ENCODE data around the gene YEATS4.

YEATS4 gene

GRCh38 chr12:69425417-69425816 is 65.9 kb downstream of the YEATS4 start:
- Mint-ChIP-seq H3K9me3 (no peaks in the 10 kb centered on the region), H3K4me1 (ENCODE audit: low read depth) (no peaks in the 10 kb centered on the region), H3K36me3 (ENCODE audit: low read depth) (no peaks in the 10 kb centered on the region), H3K4me3 (no peak overlapping the region), H3K27me3 (no peaks in the 10 kb centered on the region), H3K27ac (no peak overlapping the region)
- DNase-seq, result no peak

GRCh38 chr12:69428351-69429073 is 69.0 kb downstream of the YEATS4 start:
- Mint-ChIP-seq H3K27me3 (no peaks in the 10 kb centered on the region), H3K27ac (no peak overlapping the region), H3K4me3 (no peak overlapping the region), H3K36me3 (ENCODE audit: low read depth) (no peaks in the 10 kb centered on the region), H3K9me3 (no peaks in the 10 kb centered on the region), H3K4me1 (ENCODE audit: low read depth) (no peaks in the 10 kb centered on the region)
- no peak for DNase-seq

GRCh38 chr12:69430942-69431590 is 71.5 kb downstream of the YEATS4 start:
- no peaks in the 10 kb centered on the region for H3K36me3 Mint-ChIP-seq (ENCODE audit: low read depth)

GRCh38 chr12:69431591-69432222 is 72.2 kb downstream of the YEATS4 start:
- Mint-ChIP-seq H3K4me1 (ENCODE audit: low read depth) (no peaks in the 10 kb centered on the region), H3K36me3 (ENCODE audit: low read depth) (no peaks in the 10 kb centered on the region), H3K4me3 (no peak overlapping the region), H3K27ac (no peak overlapping the region), H3K9me3 (no peaks in the 10 kb centered on the region), H3K27me3 (no peaks in the 10 kb centered on the region)
- no peak for DNase-seq

More at GRCh38 chr12:69430942-69431590, 71.5 kb downstream of the YEATS4 start:
- Mint-ChIP-seq H3K27ac (no peak overlapping the region), H3K4me3 (no peak overlapping the region), H3K9me3 (no peaks in the 10 kb centered on the region), H3K27me3 (no peaks in the 10 kb centered on the region), H3K4me1 (ENCODE audit: low read depth) (no peaks in the 10 kb centered on the region)
- no peak for DNase-seq

- H3K27me3 Mint-ChIP-seq, result no peaks in the 10 kb centered on the region
- no peak overlapping the region for H3K27ac Mint-ChIP-seq
- H3K36me3 Mint-ChIP-seq (ENCODE audit: low read depth), result no peaks in the 10 kb centered on the region
- H3K4me1 Mint-ChIP-seq (ENCODE audit: low read depth), result no peaks in the 10 kb centered on the region
- H3K9me3 Mint-ChIP-seq, result no peaks in the 10 kb centered on the region
- H3K4me3 Mint-ChIP-seq, result no peak overlapping the region
- DNase-seq, result no peak
Observed at GRCh38 chr12:69433653-69434052, 74.1 kb downstream of the YEATS4 start.

GRCh38 chr12:69435644-69436043 is 76.1 kb downstream of the YEATS4 start:
- H3K27ac Mint-ChIP-seq, result no peak overlapping the region
- DNase-seq, result no peak

GRCh38 chr12:69437073-69437472 is 77.5 kb downstream of the YEATS4 start:
- Mint-ChIP-seq H3K27me3 (no peaks in the 10 kb centered on the region), H3K4me1 (ENCODE audit: low read depth) (no peaks in the 10 kb centered on the region), H3K4me3 (no peak overlapping the region), H3K9me3 (no peaks in the 10 kb centered on the region), H3K27ac (no peak overlapping the region), H3K36me3 (ENCODE audit: low read depth) (no peaks in the 10 kb centered on the region)
- DNase-seq, result no peak

More at GRCh38 chr12:69435644-69436043, 76.1 kb downstream of the YEATS4 start:
- Mint-ChIP-seq H3K27me3 (no peaks in the 10 kb centered on the region), H3K4me3 (no peak overlapping the region), H3K9me3 (no peaks in the 10 kb centered on the region), H3K4me1 (ENCODE audit: low read depth) (no peaks in the 10 kb centered on the region), H3K36me3 (ENCODE audit: low read depth) (no peaks in the 10 kb centered on the region)

GRCh38 chr12:69438539-69438938 is 79.0 kb downstream of the YEATS4 start:
- no peak overlapping the region for H3K4me3 Mint-ChIP-seq
- no peaks in the 10 kb centered on the region for H3K27me3 Mint-ChIP-seq
- no peaks in the 10 kb centered on the region for H3K4me1 Mint-ChIP-seq (ENCODE audit: low read depth)
- no peaks in the 10 kb centered on the region for H3K36me3 Mint-ChIP-seq (ENCODE audit: low read depth)
- H3K27ac Mint-ChIP-seq, result no peak overlapping the region
- H3K9me3 Mint-ChIP-seq, result no peaks in the 10 kb centered on the region
- DNase-seq, result no peak

GRCh38 chr12:69440016-69440415 is 80.5 kb downstream of the YEATS4 start:
- Mint-ChIP-seq H3K4me1 (ENCODE audit: low read depth) (no peaks in the 10 kb centered on the region), H3K27me3 (no peaks in the 10 kb centered on the region)

More at GRCh38 chr12:69440016-69440415, 80.5 kb downstream of the YEATS4 start:
- DNase-seq, result no peak
- Mint-ChIP-seq H3K36me3 (ENCODE audit: low read depth) (no peaks in the 10 kb centered on the region), H3K27ac (no peak overlapping the region), H3K9me3 (no peaks in the 10 kb centered on the region), H3K4me3 (no peak overlapping the region)
